NCI-H2107 treated with DMSO at 0.1 percent for 48 hours (cell line): ENCODE data around the gene C6orf136.
"Not testable (repeated sequence)": the region's sequence is repeated elsewhere in the genome, so short reads cannot be mapped to it uniquely, and the experiment has no call there.

Experiments
- DNase-seq: peaks from one replicate; lab custom pipeline; 2025; ENCODE audit not compliant: unreplicated experiment; lab: John Stamatoyannopoulos, UW

Gene C6orf136

GRCh38 chr6:30655743-30656094 is 8.8 kb downstream of the C6orf136 start:
- no peak for DNase-seq

DNA sequence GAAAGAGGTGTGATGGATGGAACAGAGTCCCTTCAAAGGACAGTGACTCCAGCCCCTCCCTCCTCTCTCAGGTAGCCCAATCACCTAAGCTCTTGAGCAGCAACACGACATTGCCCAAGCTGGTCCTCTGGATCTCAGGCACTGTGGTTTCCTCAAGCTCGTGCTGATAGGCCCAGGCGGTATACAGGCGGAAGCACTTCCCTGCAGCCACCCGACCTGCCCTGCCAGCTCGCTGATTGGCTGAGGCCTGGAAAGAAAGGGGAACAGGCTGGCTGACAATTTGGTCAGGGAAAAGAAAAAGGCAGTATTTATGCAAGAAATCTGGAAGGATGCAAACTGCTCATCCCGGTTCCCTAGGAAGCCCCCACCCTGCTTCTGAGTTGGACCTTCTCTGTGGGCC is 9.6 kb downstream of the C6orf136 start:
- no peak for DNase-seq

DNA sequence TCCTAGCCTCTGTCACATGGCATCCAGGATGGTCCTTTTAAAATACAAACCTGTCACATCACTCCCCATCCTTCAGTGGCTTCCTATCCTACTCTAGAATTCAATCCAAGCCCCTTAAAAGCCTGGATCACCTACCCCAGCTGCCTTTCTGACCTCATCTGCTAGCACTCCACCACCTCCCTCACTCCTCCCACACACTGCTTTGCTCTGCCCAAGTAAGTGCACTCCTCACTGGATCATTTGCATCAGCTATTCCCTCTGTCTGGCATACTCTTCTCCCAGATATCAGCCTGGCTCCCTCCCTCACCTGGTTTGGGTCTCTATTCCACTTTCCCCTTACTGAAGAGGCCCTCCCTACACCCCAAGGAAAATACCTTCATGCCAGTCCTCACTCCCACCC is 10.5 kb downstream of the C6orf136 start:
- DNase-seq: no peak

- not testable (repeated sequence) for DNase-seq
These were observed 11.0 kb downstream of the C6orf136 start for GRCh38 chr6:30657922-30658321.

DNA sequence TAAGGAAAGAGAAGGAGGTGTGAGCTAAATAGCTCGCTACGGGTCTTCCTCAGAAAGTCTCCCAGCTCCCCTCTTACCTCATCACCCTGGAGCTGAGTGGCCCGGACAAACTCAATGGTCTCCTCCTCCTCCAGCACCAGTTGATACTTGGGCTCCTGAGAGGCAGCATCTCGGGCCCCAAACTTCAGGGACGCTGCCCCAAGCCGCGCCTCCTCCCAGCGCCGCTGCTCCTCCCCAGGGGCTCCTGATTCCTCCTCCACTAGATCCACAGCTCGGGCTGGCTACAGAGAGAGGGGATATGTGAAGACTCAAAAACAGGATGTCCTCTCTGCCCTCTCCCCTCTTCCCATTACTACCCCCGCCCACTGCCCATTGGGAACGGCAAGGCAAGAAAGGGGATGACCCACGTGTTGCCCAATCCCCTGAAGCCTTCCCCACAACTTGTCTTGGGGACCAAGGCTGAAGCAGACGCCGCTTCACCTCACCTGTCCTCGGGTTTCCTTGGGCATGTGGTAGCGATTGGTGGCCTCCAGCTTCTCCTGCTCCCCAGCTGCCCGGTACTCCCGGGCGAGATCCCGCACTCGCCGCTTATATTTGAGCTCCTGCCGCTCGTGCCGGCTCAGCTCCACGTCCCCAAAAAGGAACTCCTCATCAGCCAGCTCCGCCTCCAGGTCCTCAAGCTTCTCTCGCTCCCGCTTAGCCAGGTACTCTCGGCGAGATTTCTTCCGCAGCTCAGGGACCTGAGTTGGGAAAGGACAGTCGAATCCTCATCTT is 18.2 kb downstream of the C6orf136 start:
- no peak for DNase-seq

- not testable (repeated sequence) for DNase-seq
These were observed 19.4 kb downstream of the C6orf136 start for GRCh38 chr6:30666300-30666699.

- DNase-seq: no peak
These were observed 24.0 kb downstream of the C6orf136 start for GRCh38 chr6:30670760-30671527.

- DNase-seq: peak; percentile 34
These were observed 25.7 kb downstream of the C6orf136 start, which contains the start of gene DHX16 for GRCh38 chr6:30672445-30673253. TSS of gene DHX16 (minus strand) at chr6:30673006. CDS start at chr6:30672841, 165 bp downstream.

- no peak for DNase-seq
These were observed 29.8 kb downstream of the C6orf136 start for GRCh38 chr6:30676660-30677285.

DNA sequence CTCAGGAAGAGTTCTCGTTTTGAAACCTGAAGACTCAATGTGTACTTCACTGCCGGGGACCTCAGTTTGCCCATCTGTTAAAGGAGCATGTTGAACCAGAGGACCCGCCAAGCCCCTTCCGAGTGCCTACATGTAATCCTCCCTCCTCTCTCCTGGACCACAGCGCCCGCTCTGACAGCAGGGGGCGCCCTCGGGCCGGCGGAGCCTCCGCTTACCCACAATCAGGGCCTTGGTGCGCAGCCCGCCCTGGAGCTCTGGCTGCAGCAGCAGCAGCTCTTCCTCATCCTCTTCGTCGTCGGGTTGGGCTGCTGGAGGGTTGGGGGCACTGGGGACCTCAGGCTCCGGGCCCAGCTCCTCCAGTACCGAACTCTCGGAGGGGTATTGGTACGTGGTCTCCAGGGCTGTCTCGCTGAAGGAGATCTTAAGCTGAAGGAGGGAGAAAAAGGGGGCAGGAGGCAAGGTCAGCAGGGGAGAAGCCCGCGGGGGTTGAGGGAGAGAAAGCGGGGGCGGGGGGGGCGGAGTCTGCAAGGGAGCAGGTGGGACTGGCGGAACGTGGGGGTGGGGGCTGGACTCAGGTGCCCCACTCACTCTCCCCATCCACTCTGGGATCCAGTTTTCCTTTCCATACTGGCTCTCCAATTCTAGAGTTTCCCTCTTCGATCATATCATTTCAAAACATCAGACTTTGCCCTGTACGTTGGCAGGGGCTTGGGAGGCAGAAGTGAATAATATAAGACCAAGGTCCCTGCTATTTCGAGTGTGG is 32.2 kb downstream of the C6orf136 start:
- peak; percentile 29 for DNase-seq

DNA sequence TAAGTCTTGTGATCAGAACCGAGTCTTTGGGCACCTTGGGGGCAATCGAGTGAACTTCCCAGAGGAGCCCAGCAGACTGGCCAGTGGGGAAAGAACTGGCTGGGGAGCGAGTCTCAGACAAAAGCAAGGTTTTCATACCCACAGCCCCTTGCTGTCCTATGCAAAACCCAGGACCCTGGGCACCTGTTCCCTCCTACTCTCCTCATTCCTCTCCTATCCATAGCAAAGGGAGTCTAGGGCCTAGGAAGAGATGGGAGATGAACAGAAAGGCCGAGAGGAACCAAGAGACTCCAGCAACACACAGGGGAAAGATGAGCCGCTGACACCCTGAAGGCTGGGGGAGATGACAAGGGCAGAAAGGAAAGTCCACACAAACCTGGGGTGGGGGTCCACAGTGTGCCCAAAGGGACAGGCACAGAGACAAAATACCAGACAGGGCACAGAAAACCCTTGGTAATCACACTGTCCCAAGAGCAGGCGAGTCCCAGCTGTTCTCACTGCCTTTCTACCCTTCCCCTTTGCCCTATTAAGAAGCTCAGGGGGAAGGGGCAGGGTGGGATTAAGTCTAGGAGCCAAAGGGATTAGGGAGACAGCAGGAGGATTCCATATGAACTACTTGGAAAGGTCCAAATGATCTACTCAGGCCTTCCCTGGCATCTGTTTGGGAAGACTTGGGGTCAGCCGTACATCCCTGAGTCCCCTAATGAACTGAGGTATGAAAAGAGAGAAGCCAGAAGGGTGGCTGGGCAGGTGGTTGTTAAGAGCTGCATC is 33.0 kb downstream of the C6orf136 start:
- no peak for DNase-seq

- DNase-seq: no peak
These were observed 34.8 kb downstream of the C6orf136 start for GRCh38 chr6:30681766-30682142.

GRCh38 chr6:30682143-30683117 is 35.5 kb downstream of the C6orf136 start:
- no peak for DNase-seq

DNA sequence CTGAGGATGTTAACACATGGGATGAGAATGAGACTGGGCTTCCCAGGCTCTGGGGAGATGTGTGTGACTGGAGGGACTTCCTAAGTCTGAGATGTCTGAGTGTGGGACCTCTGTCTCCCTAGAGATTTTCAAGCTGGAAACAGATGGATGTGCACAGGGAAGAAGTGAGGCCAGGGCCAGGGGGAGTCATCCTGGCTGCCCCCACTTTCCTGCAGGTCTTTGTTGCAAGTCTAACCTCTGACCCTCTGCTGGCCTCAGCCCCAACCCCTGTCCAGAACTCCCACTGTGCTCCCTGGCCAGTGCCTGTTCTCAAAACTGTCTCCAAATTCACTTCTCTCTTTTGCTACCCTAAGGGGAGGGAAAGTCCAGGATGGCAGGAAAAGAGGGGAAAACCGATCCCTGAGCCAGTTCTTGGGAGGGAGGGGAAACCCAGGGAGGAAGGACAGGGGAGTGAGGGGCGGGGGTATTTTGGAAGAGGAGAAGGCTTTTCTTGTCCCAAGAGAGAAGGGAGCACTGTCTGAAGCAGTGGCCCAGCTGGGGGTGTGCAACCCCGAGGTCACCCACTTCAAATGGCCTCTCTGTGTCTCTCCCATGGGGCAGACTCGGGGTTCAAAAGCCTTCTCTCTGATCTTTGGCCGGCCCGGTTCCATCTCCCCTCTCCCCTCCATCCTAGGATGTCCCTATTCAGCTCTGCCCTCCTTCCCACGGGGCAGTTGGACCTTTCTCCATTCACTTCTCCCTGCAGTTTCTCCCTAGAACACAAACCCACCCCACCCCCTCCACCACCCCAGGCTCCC is 36.4 kb downstream of the C6orf136 start:
- no peak for DNase-seq

GRCh38 chr6:30683980-30684338 is 37.0 kb downstream of the C6orf136 start:
- no peak for DNase-seq

- no peak for DNase-seq
These were observed 37.6 kb downstream of the C6orf136 start for GRCh38 chr6:30684386-30685156.
